SU-DHL-6 (cell line): ENCODE measurements around the gene PIP5K1B.

Experiments
- H2AFZ ChIP-seq: fragments of 200-600 bp; sonication (generic); 2 replicates; pipeline ENCODE4 v1.6.1; 2014; ENCODE audit warnings: low read depth, mild to moderate bottlenecking, moderate library complexity, mixed read lengths, antibody characterized with exemption, low read length; ENCODE audit not compliant: severe bottlenecking
- H3F3A ChIP-seq: fragments of 200-600 bp; shearing (Covaris generic); 2 replicates; pipeline ENCODE4 v1.6.0; 2016; ENCODE audit warnings: antibody characterized with exemption, mild to moderate bottlenecking; ENCODE audit not compliant: insufficient read depth
- H3K27ac ChIP-seq: fragments of 200-600 bp; sonication (generic); 2 replicates; pipeline ENCODE4 v1.5.1; 2016; ENCODE audit warnings: low read depth, mild to moderate bottlenecking, low read length, moderate library complexity, mixed read lengths
- H3K27me3 ChIP-seq: fragments of 200-600 bp; sonication (generic), shearing (Covaris generic); 2 replicates; pipeline ENCODE4 v1.6.0; 2014; ENCODE audit warnings: mild to moderate bottlenecking, low read length
- H3K36me3 ChIP-seq: fragments of 200-600 bp; sonication (generic); 2 replicates; pipeline ENCODE4 v1.6.1; 2014; ENCODE audit warnings: mild to moderate bottlenecking, low read length, mixed read lengths
- H3K4me2 ChIP-seq: fragments of 300-600, 200-600 bp; shearing (Covaris generic), sonication (generic); 2 replicates; pipeline ENCODE4 v1.6.0; 2014; ENCODE audit warnings: low read length, low read depth, mild to moderate bottlenecking; ENCODE audit not compliant: poor library complexity, severe bottlenecking
- H3K4me3 ChIP-seq: fragments of 200-600 bp; sonication (generic); 2 replicates; pipeline ENCODE4 v1.5.1; 2014; ENCODE audit warnings: antibody characterized with exemption, low read length, mild to moderate bottlenecking, mixed read lengths; ENCODE audit not compliant: insufficient read depth, poor library complexity, severe bottlenecking
- H3K79me2 ChIP-seq: fragments of 200-600 bp; sonication (generic); 2 replicates; pipeline ENCODE4 v1.6.1; 2014; ENCODE audit warnings: mild to moderate bottlenecking, low read length, moderate library complexity; ENCODE audit not compliant: insufficient read depth
- H3K9ac ChIP-seq: fragments of 200-600 bp; sonication (generic); 2 replicates; pipeline ENCODE4 v1.7.0; 2014; ENCODE audit warnings: mild to moderate bottlenecking, low read length
- H3K9me2 ChIP-seq: fragments of 200-600 bp; sonication (generic); replicated peaks from 2 replicates; pipeline ENCODE4 v1.6.1; 2014; ENCODE audit warnings: low read length; ENCODE audit not compliant: insufficient read depth
- H3K9me3 ChIP-seq: fragments of 200-600 bp; sonication (generic); 2 replicates; pipeline ENCODE4 v1.6.1; 2014; ENCODE audit warnings: low read length, mixed read lengths; ENCODE audit not compliant: insufficient read depth
- H4K20me1 ChIP-seq: fragments of 200-600 bp; sonication (generic); 2 replicates; pipeline ENCODE4 v1.6.1; 2014; ENCODE audit warnings: low read depth, mild to moderate bottlenecking, antibody characterized with exemption, low read length, moderate library complexity, mixed read lengths
- CTCF ChIP-seq: fragments of 200-600 bp; sonication (generic); IDR thresholded peaks from one replicate; pipeline ENCODE4 v1.5.1; 2017; ENCODE audit warnings: antibody characterized with exemption, mild to moderate bottlenecking, low read length, moderate library complexity; ENCODE audit not compliant: insufficient read depth, poor library complexity, severe bottlenecking
- EZH2phosphoT487 ChIP-seq: fragments of 200-600 bp; sonication (generic), shearing (Covaris generic); conservative IDR thresholded peaks from 2 replicates; pipeline ENCODE4 v1.6.1; 2018; ENCODE audit warnings: mild to moderate bottlenecking, antibody characterized with exemption, low read length, moderate library complexity, mixed read lengths

PIP5K1B gene

GRCh38 chr9:68744426-68744825 lies 39.4 kb downstream of the PIP5K1B start:
- Histone ChIP-seq H3K36me3 (no peaks in the 10 kb centered on the region), H2AFZ (no peak overlapping the region), H3F3A (no peaks in the 10 kb centered on the region), H4K20me1 (no peaks in the 10 kb centered on the region), H3K4me2 (no peak overlapping the region), H3K27ac (no peak overlapping the region), H3K4me3 (no peak overlapping the region), H3K27me3 (no peaks in the 10 kb centered on the region), H3K79me2 (no peaks in the 10 kb centered on the region), H3K9me3 (no peaks in the 10 kb centered on the region), H3K9ac (no peak overlapping the region), H3K9me2 (no peaks in the 10 kb centered on the region)
- TF ChIP-seq EZH2phosphoT487 (no peak), CTCF (no peak)

GRCh38 chr9:68746525-68746924 lies 41.5 kb downstream of the PIP5K1B start:
- H3K9ac ChIP-seq, result no peak overlapping the region

GRCh38 chr9:68747043-68747533 lies 42.0 kb downstream of the PIP5K1B start:
- no peak overlapping the region for H3K27ac ChIP-seq
- H4K20me1 ChIP-seq, result no peaks in the 10 kb centered on the region
- no peaks in the 10 kb centered on the region for H3K9me2 ChIP-seq
- H3K27me3 ChIP-seq, result no peaks in the 10 kb centered on the region
- no peak overlapping the region for H3K9ac ChIP-seq
- no peaks in the 10 kb centered on the region for H3K36me3 ChIP-seq
- no peaks in the 10 kb centered on the region for H3K9me3 ChIP-seq
- TF ChIP-seq CTCF (no peak), EZH2phosphoT487 (no peak)
- no peak overlapping the region for H3K4me2 ChIP-seq
- H3K4me3 ChIP-seq, result no peak overlapping the region
- no peaks in the 10 kb centered on the region for H3F3A ChIP-seq
- H2AFZ ChIP-seq, result no peak overlapping the region
- H3K79me2 ChIP-seq, result no peaks in the 10 kb centered on the region

More at GRCh38 chr9:68746525-68746924, 41.5 kb downstream of the PIP5K1B start:
- Histone ChIP-seq H2AFZ (no peak overlapping the region), H3K27me3 (no peaks in the 10 kb centered on the region), H3K27ac (no peak overlapping the region), H3K9me3 (no peaks in the 10 kb centered on the region), H3K79me2 (no peaks in the 10 kb centered on the region), H3K9me2 (no peaks in the 10 kb centered on the region), H3K4me3 (no peak overlapping the region), H3K4me2 (no peak overlapping the region), H3F3A (no peaks in the 10 kb centered on the region), H4K20me1 (no peaks in the 10 kb centered on the region), H3K36me3 (no peaks in the 10 kb centered on the region)
- TF ChIP-seq CTCF (no peak), EZH2phosphoT487 (no peak)
